ENCODE results near the gene ROGDI. TPM values are rescaled to one million over a fixed set of nuclear protein-coding genes. Genes with fewer than 3 reads are reported as not detected.

The ROGDI gene
- polyA plus RNA-seq, 1 donor (not counting 4 experiments of a cell fraction or from before 2014, with no cell fraction given): 20.5 TPM

DNA sequence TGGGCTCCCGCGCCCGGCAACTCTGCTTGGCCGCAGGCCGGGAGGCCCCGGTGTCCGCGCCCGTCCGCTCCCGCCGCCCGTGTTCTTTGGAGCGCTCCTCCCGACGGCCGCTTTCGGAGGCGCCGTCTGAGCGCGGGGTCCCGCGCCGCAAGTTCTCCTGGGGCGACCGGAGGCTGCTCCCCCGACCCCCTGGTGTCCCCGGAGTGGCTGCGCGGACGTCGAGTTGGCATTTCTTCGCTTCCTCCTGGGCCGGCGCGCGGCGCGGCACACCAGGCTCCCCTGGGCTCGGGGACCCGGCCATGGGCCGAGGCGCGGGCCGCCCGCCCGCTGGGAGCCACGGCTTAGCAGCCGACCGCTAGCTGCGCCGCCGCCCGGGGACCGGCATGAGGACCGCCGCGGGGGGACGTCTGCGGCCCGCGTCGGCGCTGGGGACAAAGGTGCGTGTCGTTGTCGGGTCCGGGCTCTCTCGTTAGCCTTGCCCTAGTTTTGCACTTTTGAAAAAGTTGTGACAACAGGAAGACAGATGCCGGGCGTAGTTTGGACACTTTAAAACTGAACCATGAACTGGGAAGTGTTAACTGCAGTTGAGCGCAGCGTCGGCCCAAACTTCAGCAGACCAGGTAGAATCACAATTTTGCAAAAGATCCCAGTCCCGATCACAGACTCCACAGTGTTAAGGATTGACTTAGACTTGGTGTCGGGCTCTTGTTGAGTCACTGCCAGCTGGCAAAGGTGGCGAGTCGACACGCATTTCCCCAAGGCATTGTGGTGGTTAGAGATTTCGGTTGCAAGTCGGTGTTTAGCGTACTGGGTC lies 45.5 kb upstream of the ROGDI start:
- DNase-seq (ENCODE audit: low read depth, low spot score): no peak
- peak overlapping the region; percentile 49 for H2AFZ ChIP-seq (ENCODE audit: control insufficient read depth, low read length)

DNA sequence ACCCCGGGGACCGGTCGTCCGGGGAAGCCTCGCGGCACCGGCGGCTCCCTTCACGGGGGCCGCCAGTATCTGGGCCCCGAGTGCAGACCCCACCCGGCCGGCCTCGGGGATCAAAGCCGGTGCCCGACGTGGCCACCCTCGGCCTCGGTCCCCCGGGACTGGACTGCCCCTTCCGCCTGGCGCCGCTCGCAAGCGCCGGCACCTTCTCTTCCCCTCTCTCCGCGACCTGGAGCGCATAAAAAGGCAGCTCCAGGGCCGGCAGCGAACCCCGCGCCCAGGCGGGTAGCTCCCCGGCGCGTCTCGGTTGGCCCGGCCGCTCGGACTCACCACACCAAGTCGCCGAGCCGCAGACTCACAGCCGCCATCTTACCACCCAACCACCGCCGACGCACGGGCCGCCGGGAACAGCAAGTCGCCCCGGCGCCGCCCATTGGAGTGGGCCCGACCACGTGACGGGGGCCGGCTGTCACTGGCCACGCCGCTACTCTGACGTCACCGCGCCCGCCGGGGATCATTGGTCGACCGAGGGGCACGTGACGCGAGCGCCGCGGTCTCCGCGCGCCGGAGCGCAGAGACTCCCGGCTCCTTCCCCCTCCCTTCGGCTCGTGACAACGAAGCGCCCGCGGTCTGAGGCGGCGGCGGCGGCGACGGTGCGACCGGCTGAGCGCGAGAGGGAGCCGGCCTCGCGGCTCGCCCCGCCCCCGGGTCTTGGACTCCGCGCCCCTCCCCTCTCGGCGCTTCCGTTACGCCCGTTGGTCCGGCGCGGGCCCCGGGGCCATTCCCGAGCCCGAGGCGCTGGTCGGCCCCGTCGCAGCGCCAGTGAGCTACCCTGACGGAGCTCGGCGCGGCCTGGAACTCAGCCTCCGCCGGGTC lies 44.7 kb upstream of the ROGDI start, which contains the start of the genes GLYR1 and UBN1:
GLYR1 (minus strand) TSS at position 388 of the 873 bp plus-strand sequence; CDS start at position 365, 23 bp downstream.
UBN1 (plus strand) TSS at position 581 of the 873 bp plus-strand sequence. CDS start 5,437 bp downstream, outside the sequence.
- Histone ChIP-seq H2AFZ (ENCODE audit: control insufficient read depth, low read length) (peak within 1 kb of the TSS; percentile 49), H3K9me1 (ENCODE audit: control insufficient read depth, extremely low read depth, insufficient read depth, low read length) (peaks cover 5% of the 10 kb centered on the region), H3K79me2 (ENCODE audit: control insufficient read depth, insufficient read depth, low read length) (peaks cover 83% of the 10 kb centered on the region), H3K4me1 (ENCODE audit: control insufficient read depth, extremely low read depth, insufficient read depth, low read length) (peaks cover 38% of the 10 kb centered on the region), H3K4me3 (ENCODE audit: control insufficient read depth in 2 of 3, extremely low read depth in 1 of 3, insufficient read depth in 2 of 3, low read depth in 1 of 3, low read length in 3 of 3) (peak within 1 kb of the TSS; percentile 81 to 97 (median 94)), H3K27ac (ENCODE audit: control insufficient read depth, insufficient read depth, low read length) (peak within 1 kb of the TSS; percentile 75), H3K4me2 (ENCODE audit: control insufficient read depth, extremely low read depth, insufficient read depth, low read depth, low read length) (peak within 1 kb of the TSS; percentile 93), H3K9ac (ENCODE audit: control insufficient read depth, extremely low read depth, insufficient read depth, low read length) (peak within 1 kb of the TSS; percentile 85), H3K9me3 (ENCODE audit: control insufficient read depth, low read depth, low read length) (no peaks in the 10 kb centered on the region), H3K27me3 (ENCODE audit: control insufficient read depth, extremely low read depth, insufficient read depth, low read length) (no peaks in the 10 kb centered on the region), H4K20me1 (ENCODE audit: control insufficient read depth, extremely low read depth, insufficient read depth, low read length) (no peaks in the 10 kb centered on the region), H3K36me3 (ENCODE audit: control insufficient read depth in 2 of 2, extremely low read depth in 1 of 2, insufficient read depth in 2 of 2, low read length in 2 of 2) (peaks cover 10 to 16% of the 10 kb centered on the region in 2 experiments)
- DNase-seq (ENCODE audit: low read depth, low spot score): peak; percentile 59
- dilution Hi-C loops (cut with MboI; ENCODE audit: extremely low pct_ligation_motif_present, low sequenced_read_pairs): no loop called here
- FAIRE-seq: no peak
- TF ChIP-seq, protein P1, sequence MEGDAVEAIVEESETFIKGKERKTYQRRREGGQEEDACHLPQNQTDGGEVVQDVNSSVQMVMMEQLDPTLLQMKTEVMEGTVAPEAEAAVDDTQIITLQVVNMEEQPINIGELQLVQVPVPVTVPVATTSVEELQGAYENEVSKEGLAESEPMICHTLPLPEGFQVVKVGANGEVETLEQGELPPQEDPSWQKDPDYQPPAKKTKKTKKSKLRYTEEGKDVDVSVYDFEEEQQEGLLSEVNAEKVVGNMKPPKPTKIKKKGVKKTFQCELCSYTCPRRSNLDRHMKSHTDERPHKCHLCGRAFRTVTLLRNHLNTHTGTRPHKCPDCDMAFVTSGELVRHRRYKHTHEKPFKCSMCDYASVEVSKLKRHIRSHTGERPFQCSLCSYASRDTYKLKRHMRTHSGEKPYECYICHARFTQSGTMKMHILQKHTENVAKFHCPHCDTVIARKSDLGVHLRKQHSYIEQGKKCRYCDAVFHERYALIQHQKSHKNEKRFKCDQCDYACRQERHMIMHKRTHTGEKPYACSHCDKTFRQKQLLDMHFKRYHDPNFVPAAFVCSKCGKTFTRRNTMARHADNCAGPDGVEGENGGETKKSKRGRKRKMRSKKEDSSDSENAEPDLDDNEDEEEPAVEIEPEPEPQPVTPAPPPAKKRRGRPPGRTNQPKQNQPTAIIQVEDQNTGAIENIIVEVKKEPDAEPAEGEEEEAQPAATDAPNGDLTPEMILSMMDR (optimal IDR thresholded peaks at IDR 0.05 in 1 of 3, IDR thresholded peaks at IDR 0.05 in 1 of 3, conservative IDR thresholded peaks at IDR 0.05 in 1 of 3; ENCODE audit: extremely low read depth in 1 of 3, insufficient read depth in 2 of 3, low read length in 3 of 3): no peak
- TF ChIP-seq EZH2 (IDR thresholded peaks at IDR 0.05; ENCODE audit: low read length): no peak

More for the DNA sequence above, 45.5 kb upstream of the ROGDI start:
- Histone ChIP-seq H3K9me3 (ENCODE audit: control insufficient read depth, low read depth, low read length) (no peaks in the 10 kb centered on the region), H3K9ac (ENCODE audit: control insufficient read depth, extremely low read depth, insufficient read depth, low read length) (peak overlapping the region; percentile 85), H3K27me3 (ENCODE audit: control insufficient read depth, extremely low read depth, insufficient read depth, low read length) (no peaks in the 10 kb centered on the region), H3K79me2 (ENCODE audit: control insufficient read depth, insufficient read depth, low read length) (peaks cover 87% of the 10 kb centered on the region), H4K20me1 (ENCODE audit: control insufficient read depth, extremely low read depth, insufficient read depth, low read length) (no peaks in the 10 kb centered on the region), H3K4me2 (ENCODE audit: control insufficient read depth, extremely low read depth, insufficient read depth, low read depth, low read length) (peak overlapping the region; percentile 86), H3K9me1 (ENCODE audit: control insufficient read depth, extremely low read depth, insufficient read depth, low read length) (peaks cover 5% of the 10 kb centered on the region), H3K4me1 (ENCODE audit: control insufficient read depth, extremely low read depth, insufficient read depth, low read length) (peaks cover 45% of the 10 kb centered on the region), H3K27ac (ENCODE audit: control insufficient read depth, insufficient read depth, low read length) (peak overlapping the region; percentile 75), H3K4me3 (ENCODE audit: control insufficient read depth in 2 of 3, extremely low read depth in 1 of 3, insufficient read depth in 2 of 3, low read depth in 1 of 3, low read length in 3 of 3) (peak overlapping the region; percentile 81 to 97 (median 94)), H3K36me3 (ENCODE audit: control insufficient read depth in 2 of 2, extremely low read depth in 1 of 2, insufficient read depth in 2 of 2, low read length in 2 of 2) (peaks cover 10 to 18% of the 10 kb centered on the region in 2 experiments)
- dilution Hi-C loops (cut with MboI; ENCODE audit: extremely low pct_ligation_motif_present, low sequenced_read_pairs): no loop called here
- no peak for FAIRE-seq
- TF ChIP-seq, protein P1 (optimal IDR thresholded peaks at IDR 0.05 in 1 of 3, IDR thresholded peaks at IDR 0.05 in 1 of 3, conservative IDR thresholded peaks at IDR 0.05 in 1 of 3; ENCODE audit: extremely low read depth in 1 of 3, insufficient read depth in 2 of 3, low read length in 3 of 3): no peak
- TF ChIP-seq EZH2 (IDR thresholded peaks at IDR 0.05; ENCODE audit: low read length): no peak
